ENCODE measurements around the gene OR1D5. TPM values are rescaled to one million over a fixed set of nuclear protein-coding genes. Genes with fewer than 3 reads are reported as not detected.

The OR1D5 gene
- total RNA-seq, 1 donor: not detected

- H3K4me3 ChIP-seq (ENCODE audit: low read depth, low read length): no peak overlapping the region
- DNase-seq (ENCODE audit: low read depth): peak; percentile 51
- no peak for TF ChIP-seq CTCF (IDR thresholded peaks at IDR 0.05; ENCODE audit: insufficient read depth, low read depth, low read length)
These were observed 33.3 kb downstream of the OR1D5 start for GRCh38 chr17:3030096-3030495.

- no peak for TF ChIP-seq CTCF (IDR thresholded peaks at IDR 0.05; ENCODE audit: insufficient read depth, low read depth, low read length)
- no peak for DNase-seq (ENCODE audit: low read depth)
- H3K4me3 ChIP-seq (ENCODE audit: low read depth, low read length): no peak overlapping the region
These were observed 34.0 kb downstream of the OR1D5 start for GRCh38 chr17:3029213-3029913.

GRCh38 chr17:3027786-3028532 lies 35.4 kb downstream of the OR1D5 start:
- TF ChIP-seq CTCF (IDR thresholded peaks at IDR 0.05; ENCODE audit: insufficient read depth, low read depth, low read length): no peak
- H3K4me3 ChIP-seq (ENCODE audit: low read depth, low read length): no peak overlapping the region
- no peak for DNase-seq (ENCODE audit: low read depth)

GRCh38 chr17:3026856-3027751 lies 36.3 kb downstream of the OR1D5 start:
- no peak for TF ChIP-seq CTCF (IDR thresholded peaks at IDR 0.05; ENCODE audit: insufficient read depth, low read depth, low read length)
- DNase-seq (ENCODE audit: low read depth): no peak
- no peak overlapping the region for H3K4me3 ChIP-seq (ENCODE audit: low read depth, low read length)

- TF ChIP-seq CTCF (IDR thresholded peaks at IDR 0.05; ENCODE audit: insufficient read depth, low read depth, low read length): no peak
These were observed 37.1 kb downstream of the OR1D5 start for GRCh38 chr17:3026125-3026855.

More at GRCh38 chr17:3026125-3026855, 37.1 kb downstream of the OR1D5 start:
- no peak overlapping the region for H3K4me3 ChIP-seq (ENCODE audit: low read depth, low read length)
- DNase-seq (ENCODE audit: low read depth): no peak

All from fibroblast of villous mesenchyme (primary cell).